RWPE2 (cell line): ENCODE measurements around the gene PSME2.

Experiments used
- ATAC-seq: fragments of 200-7000 bp; cut with Tn5 transposase; 3 replicates; pipeline ENCODE4 v1.9.1; 2021; ENCODE audit warnings: low read depth
- DNase-seq: peaks from one replicate; pipeline ENCODE4 v3.0.0-alpha.2; 2020; ENCODE audit warnings: low spot score
- H3K27ac ChIP-seq: fragments of 450-650 bp; 2 replicates; pipeline ENCODE4 v1.5.1; 2017; ENCODE audit warnings: mild to moderate bottlenecking; ENCODE audit not compliant: poor library complexity, severe bottlenecking
- H3K27me3 ChIP-seq: fragments of 250-450 bp; sonication (Bioruptor Pico); 2 replicates; pipeline ENCODE4 v1.5.1; 2021; ENCODE audit warnings: mild to moderate bottlenecking, moderate library complexity; ENCODE audit not compliant: insufficient read depth, poor library complexity, severe bottlenecking
- H3K36me3 ChIP-seq: fragments of 250-450 bp; sonication (Bioruptor Pico); 2 replicates; pipeline ENCODE4 v1.5.1; 2020; ENCODE audit warnings: low read depth, mild to moderate bottlenecking, moderate library complexity
- H3K4me1 ChIP-seq: fragments of 250-450 bp; sonication (Bioruptor Pico); 2 replicates; pipeline ENCODE4 v1.5.1; 2021; ENCODE audit warnings: mild to moderate bottlenecking, moderate library complexity; ENCODE audit not compliant: insufficient read depth, poor library complexity, severe bottlenecking
- H3K4me3 ChIP-seq: fragments of 250-450 bp; sonication (Bioruptor Pico); 2 replicates; pipeline ENCODE4 v1.5.1; 2021; ENCODE audit warnings: mild to moderate bottlenecking, moderate library complexity; ENCODE audit not compliant: severe bottlenecking
- H3K9me3 ChIP-seq: fragments of 250-450 bp; sonication (Bioruptor Pico); 2 replicates; pipeline ENCODE4 v1.5.1; 2021; ENCODE audit warnings: mild to moderate bottlenecking, moderate library complexity; ENCODE audit not compliant: severe bottlenecking
- CTCF ChIP-seq: fragments of 450-650 bp; IDR thresholded peaks from one replicate; pipeline ENCODE4 v1.5.1; 2017; ENCODE audit warnings: mild to moderate bottlenecking, moderate library complexity; ENCODE audit not compliant: poor library complexity, severe bottlenecking

Gene PSME2

DNA sequence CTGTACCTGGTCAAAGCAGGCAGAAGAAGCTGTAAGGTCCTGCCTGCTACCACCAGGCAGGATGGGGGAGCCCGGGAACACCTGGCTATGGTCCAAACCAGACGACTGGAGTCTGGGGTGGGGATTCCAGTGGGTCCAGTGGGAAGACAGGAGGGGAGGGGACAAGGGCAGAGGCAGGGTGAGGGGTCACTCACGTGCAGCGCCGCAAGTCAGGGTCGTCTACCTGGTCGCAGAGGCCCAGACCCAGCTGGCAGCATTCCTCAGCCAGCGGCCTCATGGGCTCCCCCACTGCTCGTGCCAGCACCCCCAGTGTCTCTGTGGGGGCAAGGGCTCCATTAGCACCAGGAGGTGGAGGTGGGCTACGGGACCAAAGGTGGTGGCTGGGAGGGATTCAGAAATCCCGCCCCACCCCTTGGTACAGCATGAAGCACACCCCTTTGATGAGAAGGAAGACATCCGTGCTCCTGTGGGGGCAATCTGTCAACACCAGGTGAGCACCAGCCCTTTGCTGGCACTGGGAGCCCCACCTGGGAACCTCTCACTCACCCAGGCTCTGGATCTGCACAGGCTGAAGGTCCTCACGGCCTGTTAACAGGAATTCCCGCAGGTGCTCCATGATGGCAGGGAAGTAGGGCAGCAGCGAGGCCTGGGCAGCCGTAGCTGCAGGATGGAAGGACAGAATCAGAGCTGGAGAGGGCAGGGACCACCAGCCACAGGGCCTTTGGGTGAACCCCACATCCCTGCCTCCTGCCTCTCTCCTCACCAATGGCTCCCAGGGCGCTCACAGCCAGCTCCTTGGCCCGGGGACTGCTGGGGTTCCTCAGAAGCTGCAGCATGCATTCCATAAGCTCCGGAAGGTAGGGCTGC, 37.9 kb upstream of the PSME2 start:
- DNase-seq, result peak; percentile 67
- no peak for TF ChIP-seq CTCF

GRCh38 chr14:24183014-24183481, 36.6 kb upstream of the PSME2 start:
- Histone ChIP-seq H3K4me3 (no peak overlapping the region), H3K36me3 (peaks cover 81% of the 10 kb centered on the region), H3K4me1 (no peaks in the 10 kb centered on the region), H3K9me3 (no peaks in the 10 kb centered on the region), H3K27me3 (no peaks in the 10 kb centered on the region), H3K27ac (no peak overlapping the region)
- TF ChIP-seq CTCF, result no peak
- ATAC-seq, result no peak
- peak; percentile 69 for DNase-seq

More for the DNA sequence above, 37.9 kb upstream of the PSME2 start:
- no peak for ATAC-seq
- H3K27ac ChIP-seq, result no peak overlapping the region
- H3K4me3 ChIP-seq, result no peak overlapping the region
- H3K36me3 ChIP-seq, result peaks cover 78% of the 10 kb centered on the region
- H3K9me3 ChIP-seq, result no peaks in the 10 kb centered on the region
- no peaks in the 10 kb centered on the region for H3K27me3 ChIP-seq
- H3K4me1 ChIP-seq, result peaks cover 4% of the 10 kb centered on the region

DNA sequence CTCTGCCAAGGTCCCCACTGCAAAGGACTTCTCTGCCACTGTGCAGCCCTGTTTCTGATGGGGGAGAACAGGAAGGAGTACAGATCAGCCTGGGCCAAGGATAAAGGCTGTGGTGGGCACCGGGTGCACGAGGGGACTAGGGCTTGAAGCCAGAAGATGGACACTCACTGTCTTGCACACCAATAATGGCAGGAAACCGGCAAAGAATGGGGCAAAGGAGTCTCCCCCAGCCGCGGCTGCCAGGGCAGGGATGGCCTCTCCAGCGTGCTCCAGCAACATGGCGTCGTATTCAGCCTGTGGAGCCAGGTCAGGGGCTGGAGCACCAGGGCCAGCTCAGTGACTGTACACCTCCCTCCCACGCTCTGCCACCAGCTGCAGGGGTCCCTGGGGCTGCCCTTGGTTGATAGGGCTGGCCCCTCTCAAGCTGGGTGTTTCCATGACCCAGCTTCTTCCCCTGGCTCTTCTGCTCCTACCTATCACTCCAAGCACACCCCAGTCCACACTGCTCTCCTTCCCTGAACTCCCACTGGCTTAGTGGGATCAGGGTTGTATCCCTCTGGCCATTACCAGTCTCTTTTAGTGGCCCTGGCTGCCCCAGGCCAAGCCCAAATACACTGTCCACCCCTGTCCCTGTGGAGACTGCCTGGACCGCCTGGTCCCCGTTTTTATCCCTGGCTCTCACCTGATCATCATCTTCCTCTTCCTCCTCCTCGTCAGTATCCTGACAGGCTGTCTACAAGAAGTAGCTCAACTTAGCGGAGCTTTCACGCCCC, 35.9 kb upstream of the PSME2 start:
- ATAC-seq, result no peak
- no peak overlapping the region for H3K27ac ChIP-seq
- TF ChIP-seq CTCF, result no peak

GRCh38 chr14:24181371-24182077, 35.1 kb upstream of the PSME2 start:
- Histone ChIP-seq H3K27ac (no peak overlapping the region), H3K36me3 (peaks cover 67% of the 10 kb centered on the region), H3K27me3 (no peaks in the 10 kb centered on the region), H3K9me3 (no peaks in the 10 kb centered on the region), H3K4me1 (no peaks in the 10 kb centered on the region), H3K4me3 (no peak overlapping the region)
- ATAC-seq, result no peak; the same call in 2 of the 3 replicates
- TF ChIP-seq CTCF, result no peak
- DNase-seq, result peak; percentile 68

More for the DNA sequence above, 35.9 kb upstream of the PSME2 start:
- Histone ChIP-seq H3K4me1 (no peaks in the 10 kb centered on the region), H3K36me3 (peaks cover 75% of the 10 kb centered on the region), H3K4me3 (no peak overlapping the region), H3K9me3 (no peaks in the 10 kb centered on the region), H3K27me3 (no peaks in the 10 kb centered on the region)
- peak; percentile 57 for DNase-seq
